ENCODE data around the gene MYH10. TPM values are rescaled to one million over a fixed set of nuclear protein-coding genes. Genes with fewer than 3 reads are reported as not detected.

The MYH10 gene
- total RNA-seq, 2 donors from 2014 or later, result 49.9 to 52.9 TPM

DNA sequence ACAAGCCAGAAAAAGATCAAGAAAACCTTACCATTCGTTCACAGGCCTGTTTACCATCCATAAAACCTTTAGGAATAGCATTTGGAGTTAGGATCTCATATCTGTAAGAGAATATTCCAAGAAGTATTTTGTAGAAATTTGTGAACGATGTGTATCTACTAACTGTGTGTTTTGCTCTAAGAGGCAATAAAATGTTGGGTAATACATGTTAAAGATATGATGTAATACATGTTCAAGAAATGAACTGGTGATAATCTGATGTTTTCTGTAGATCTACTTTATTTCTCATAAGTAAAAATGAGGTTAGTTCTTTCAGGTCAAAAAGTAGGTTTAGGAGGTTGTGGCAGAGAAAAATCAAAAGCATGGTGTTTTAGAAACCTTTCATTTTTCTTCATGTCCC, 111.7 kb downstream of the MYH10 start:
- ATAC-seq (no peak), DNase-seq (no peak)
- intact Hi-C loops (cut with DNase I), result no loop called here

DNA sequence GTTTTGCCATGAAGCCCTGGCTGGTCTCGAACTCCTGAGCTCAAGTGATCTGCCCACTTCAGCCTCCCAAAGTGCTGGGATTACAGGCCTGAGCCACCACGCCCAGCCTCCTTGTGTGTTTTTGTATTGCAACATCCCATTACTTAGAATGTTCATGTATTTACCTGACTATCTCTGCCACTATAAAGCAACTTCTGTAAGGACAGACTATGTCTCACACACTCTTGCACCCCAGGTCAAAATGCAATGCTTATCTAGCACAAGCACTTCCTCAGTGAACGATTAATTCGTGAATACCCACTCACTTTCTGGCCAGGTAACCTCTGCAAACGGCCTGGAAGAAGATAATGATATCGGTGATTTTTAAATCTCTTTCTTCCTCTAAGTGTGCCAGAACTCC, 112.2 kb downstream of the MYH10 start:
- DNase-seq (no peak), ATAC-seq (no peak)
- intact Hi-C loops (cut with DNase I), result no loop called here

DNA sequence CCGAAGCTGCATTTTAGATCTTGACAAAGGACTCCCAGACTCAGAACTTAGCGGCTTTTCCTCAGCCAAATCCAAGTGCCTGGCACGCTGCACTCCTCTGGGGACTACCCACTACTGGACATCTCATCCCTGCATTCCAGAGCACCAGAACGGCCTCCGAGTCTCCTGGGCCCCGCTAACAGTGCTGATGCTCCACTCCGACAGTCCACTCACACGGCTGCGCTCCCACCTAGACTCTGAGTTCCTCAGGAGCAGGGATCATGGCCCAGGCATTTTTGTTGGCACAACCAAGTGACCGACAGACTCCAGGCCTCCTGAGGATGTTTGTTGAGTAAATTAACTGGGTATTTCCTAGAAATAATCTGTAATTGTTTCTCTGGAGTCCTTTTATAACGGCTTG, 115.7 kb downstream of the MYH10 start:
- ATAC-seq (peak in 1 of 2 donors; percentile 41), DNase-seq (peak; percentile 47)

DNA sequence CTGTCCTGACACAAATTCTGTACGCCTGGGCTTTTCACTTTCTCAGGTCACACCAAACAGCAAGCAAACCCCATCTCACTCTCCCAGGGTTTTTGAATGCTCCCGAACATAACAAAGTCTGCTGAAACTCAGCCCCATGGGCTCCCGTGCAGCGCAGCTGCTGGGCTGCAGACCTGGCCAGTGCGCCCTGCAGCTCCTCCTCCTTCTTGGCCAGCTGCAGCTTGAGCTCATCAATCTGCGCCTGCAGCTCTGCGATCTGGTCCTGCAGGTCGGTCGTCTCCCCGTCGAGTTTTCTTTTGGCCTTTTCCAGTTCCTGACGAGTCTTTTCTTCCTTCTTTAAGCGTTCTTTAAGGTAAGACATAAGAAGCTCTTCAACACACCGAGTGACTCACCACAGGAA, 124.4 kb downstream of the MYH10 start:
- ATAC-seq, result no peak
- intact Hi-C loops (cut with DNase I), result no loop called here
- no peak for DNase-seq

More for the DNA sequence above, 115.7 kb downstream of the MYH10 start:
- intact Hi-C loops (cut with DNase I), result no loop called here

DNA sequence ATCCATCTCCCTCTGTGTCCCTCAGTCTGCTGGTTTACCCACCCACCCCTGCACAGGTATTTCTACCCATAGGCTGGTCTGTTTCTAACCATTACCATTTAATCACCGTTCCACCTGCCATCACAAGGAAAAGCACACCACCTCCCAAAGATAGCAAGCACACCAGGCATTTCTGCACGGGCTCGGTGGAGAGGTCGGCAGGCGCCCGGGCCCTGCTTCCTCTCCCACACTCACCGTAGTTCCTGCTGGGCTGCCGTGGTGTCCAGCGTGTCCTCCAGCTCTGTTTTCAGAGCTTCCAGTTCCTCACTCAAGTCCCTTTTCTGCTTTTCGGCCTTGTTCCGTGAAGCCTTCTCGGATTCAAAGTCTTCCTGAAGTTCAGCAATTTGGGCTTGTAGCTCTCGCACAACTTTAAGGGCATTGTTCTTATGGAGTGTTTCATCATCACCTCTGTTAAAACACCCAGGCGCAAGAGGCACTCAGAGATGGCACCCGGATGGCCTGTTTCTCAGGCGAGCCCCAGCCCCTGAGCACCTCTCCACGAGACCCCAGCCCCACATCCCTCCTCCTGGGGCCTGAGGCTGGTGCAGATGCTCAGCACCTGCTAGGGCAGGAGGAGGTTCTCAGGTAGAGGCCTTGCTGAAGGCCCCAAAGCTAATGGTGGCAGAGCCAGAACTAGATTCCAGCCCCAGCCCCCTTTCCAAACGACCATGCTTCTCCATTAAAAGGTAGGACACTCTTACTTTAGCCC, 125.9 kb downstream of the MYH10 start:
- ATAC-seq (no peak), DNase-seq (no peak)
- intact Hi-C loops (cut with DNase I), result no loop called here

DNA sequence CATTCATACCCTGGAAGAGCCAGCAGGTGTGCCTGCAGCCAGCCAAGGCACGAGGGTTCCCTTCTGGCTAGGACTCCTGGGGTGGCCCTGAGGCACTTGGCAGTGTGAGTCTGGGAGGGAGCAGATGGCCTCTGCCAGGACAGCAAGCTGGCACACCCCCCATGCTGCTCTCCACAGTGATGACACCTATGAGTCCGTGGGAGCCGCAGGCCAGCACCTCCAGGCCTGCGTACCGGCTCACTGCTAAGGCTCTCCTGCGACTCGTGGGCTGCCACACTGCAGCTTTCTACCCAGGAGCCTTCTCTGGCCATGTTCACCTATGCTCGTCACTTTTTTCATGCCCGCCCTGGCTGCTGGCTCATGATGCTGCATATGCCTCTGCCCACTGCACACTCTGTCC, 126.7 kb downstream of the MYH10 start:
- ATAC-seq (peak; percentile 19 to 62), DNase-seq (no peak)
- intact Hi-C loops (cut with DNase I), result no loop called here

DNA sequence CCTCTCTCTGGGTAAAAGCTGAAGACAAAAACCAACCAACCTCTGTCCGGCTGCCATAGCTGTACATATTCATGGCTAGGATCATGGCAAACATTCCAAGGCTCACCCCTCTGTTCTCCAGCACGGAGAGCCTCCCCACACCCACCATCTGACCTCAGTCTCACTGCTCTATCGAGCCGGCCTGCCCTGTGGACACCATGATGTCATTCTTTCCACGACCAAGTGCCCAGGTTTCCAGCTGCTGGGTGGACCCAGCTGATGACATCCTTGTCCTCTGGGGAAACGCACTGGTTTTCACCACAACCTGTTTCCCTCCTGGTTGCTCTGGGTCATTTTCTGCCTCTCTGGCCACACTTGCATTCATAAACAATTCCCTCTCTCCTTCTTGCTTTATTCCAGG, 127.2 kb downstream of the MYH10 start:
- ATAC-seq (peak in 1 of 2 donors; percentile 81), DNase-seq (peak; percentile 65)
- intact Hi-C loops (cut with DNase I), result no loop called here

DNA sequence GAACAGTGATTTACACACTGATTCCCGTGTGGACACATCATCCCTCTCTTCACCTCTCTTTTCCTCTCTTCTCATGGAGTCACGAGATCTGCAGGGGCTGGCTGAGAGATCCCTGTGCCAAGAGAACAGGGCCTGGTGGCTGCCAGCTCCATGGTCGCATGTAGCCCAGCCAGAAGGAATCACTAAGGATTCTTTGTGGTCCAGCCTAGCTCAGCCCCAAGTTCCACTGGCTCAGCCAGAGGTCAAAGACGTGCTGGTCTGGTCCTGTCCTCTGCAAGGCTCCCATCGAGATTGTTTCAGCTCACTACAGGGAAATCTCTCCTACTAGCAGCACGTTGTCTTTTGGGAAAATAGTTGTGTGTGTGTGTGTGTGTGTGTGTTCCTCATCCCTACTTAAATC, 128.4 kb downstream of the MYH10 start:
- intact Hi-C loops (cut with DNase I), result no loop called here
- peak in 1 of 2 donors; percentile 51 for ATAC-seq
- DNase-seq, result no peak

DNA sequence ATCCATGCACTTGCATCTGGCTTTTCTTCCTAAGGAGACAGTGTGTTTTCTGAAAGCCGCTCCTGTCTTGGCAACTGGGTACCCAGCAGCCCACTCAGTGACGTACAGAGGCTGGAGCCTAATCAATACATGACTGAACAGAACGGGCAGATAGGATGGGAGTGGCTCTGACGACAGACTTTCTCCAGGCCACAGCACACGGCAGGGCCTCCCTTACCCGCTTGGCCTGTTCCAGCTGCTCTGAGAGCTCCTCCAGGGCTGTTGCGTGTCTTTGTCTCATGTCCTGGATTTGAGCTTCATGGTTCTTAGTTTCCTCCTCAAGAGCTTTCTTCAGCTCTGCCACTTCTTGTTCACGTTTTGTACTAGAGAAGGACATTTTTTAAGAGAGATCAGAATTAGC, 129.9 kb downstream of the MYH10 start:
- intact Hi-C loops (cut with DNase I), result no loop called here
- DNase-seq, result no peak
- ATAC-seq, result no peak

DNA sequence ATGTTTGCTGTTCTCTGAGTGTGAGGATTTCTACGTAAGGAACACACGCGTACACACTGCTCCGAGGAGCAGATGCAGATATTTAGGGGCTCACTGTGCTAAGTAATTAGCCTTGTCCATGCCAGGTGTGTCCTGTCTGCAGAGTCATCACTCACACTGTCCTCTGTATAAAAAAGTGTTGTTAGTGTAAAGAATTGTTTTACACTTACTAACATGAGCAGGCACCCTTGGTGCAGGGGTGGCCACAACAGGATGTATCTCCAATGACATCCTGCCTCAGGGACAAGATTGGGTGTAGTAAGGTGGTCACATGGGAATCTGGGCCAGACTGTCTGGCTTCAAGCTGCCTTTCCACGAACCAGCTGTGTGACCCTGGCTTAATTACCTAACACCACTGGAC, 130.9 kb downstream of the MYH10 start:
- no peak for DNase-seq
- ATAC-seq, result no peak
- intact Hi-C loops (cut with DNase I), result no loop called here

DNA sequence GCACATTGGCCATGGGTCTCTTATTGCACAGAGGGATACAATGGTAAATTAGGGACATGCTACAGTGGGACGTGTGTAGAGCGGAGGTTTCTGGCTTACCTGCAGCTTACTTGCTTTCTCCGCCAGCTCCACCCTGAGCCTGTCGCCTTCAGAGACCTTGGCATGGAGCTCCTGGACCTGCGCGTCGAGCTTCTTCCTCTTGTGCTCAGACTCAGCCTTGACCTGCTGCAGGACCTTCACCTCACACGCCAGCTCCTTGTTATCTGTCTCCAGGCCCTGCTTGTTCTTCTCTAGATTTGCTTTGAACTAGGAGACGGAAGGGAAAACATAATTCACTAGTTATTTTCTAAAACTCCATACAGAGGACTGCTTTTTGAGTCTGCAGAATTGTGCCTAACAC, 131.4 kb downstream of the MYH10 start:
- DNase-seq (no peak), ATAC-seq (no peak)
- intact Hi-C loops (cut with DNase I), result no loop called here

DNA sequence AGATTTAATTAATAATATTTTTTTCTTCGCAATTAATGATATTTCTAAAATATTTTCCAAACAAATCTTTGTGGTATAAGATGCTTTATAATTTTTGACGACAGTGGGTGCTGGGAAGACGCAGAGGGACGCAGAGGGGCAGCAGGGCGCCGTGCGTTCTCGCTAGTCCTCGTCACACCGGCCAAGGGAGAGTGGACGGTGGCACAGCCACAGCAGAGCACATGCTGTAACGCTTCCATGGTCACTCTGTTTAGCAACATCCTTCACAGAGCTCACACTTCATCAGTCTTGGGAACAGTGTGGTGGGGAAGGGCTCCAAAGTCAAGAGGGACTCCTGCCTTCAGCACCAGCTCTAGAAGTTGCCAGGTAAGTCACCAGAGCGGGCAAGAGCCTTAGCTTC, 134.4 kb downstream of the MYH10 start:
- intact Hi-C loops (cut with DNase I), result no loop called here
- DNase-seq, result no peak
- no peak for ATAC-seq

DNA sequence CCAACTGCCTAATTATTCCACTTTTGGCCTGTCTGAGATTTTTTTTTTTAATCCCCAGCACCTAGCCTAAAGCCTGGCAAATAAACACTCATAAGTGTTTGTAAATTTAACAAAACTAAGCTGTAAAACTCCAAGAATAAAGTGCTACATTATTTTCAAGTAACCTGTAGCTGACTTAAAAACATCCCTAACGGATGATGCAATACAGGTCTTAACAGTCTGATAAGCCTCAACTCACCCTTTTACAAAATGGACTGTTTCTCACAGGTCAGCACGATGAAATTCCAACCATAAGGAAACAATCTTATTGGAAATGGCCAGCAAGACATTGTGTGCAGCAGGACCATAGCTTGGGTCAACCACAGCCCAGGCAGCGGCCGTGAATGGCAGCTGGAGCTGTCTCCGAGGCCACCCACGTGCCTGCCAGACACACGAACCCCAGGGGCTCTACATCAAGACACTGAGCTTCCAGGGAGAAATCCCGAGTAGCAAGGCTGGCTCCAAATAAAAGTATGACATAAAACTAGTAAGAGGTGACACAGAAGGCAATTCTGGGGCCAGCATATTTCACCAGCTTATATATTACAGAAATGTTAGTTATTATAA, 135.9 kb downstream of the MYH10 start:
- intact Hi-C loops (cut with DNase I), result no loop called here
- ATAC-seq (no peak), DNase-seq (no peak)

DNA sequence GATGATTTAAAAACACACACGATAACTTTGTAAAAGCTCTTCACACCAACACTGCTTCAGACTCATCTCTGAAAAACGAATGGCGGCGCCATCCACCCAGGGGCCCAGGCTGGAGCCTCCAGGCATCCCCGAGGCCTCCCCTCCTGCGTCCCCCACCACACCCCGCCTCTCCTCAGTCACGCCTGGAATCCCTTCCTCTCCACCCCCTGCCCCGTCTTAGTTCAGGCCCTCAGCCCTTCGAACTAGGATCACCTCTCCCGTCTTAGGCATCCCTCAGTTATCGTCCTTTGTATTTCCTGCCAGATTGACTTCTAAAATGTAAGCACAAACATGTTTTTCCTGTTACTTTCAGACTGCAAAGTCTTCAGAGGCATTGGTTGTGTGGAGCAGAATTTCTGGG, 136.5 kb downstream of the MYH10 start:
- intact Hi-C loops (cut with DNase I), result no loop called here
- DNase-seq (no peak), ATAC-seq (no peak)

DNA sequence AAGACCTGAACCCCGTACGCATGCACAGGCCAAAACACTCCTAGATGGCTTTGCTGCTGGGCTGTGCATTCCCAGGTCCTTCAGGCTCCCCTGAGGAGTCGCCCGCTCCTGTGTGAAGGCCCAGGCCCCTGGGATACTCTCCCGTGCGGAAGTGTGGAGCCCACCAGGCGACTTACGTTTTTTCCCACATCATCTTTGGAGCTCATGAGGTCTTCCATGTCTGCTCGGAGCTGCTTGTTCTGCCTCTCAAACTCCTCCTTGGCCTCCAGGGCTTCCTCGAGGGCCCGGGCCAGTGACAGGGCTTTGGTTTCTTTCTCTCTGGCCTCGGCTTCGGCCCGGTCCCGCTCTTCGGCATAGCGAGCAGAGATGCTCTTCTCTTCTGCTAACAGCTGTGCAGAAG, 138.4 kb downstream of the MYH10 start:
- no peak for ATAC-seq
- DNase-seq, result no peak
- intact Hi-C loops (cut with DNase I), result no loop called here

DNA sequence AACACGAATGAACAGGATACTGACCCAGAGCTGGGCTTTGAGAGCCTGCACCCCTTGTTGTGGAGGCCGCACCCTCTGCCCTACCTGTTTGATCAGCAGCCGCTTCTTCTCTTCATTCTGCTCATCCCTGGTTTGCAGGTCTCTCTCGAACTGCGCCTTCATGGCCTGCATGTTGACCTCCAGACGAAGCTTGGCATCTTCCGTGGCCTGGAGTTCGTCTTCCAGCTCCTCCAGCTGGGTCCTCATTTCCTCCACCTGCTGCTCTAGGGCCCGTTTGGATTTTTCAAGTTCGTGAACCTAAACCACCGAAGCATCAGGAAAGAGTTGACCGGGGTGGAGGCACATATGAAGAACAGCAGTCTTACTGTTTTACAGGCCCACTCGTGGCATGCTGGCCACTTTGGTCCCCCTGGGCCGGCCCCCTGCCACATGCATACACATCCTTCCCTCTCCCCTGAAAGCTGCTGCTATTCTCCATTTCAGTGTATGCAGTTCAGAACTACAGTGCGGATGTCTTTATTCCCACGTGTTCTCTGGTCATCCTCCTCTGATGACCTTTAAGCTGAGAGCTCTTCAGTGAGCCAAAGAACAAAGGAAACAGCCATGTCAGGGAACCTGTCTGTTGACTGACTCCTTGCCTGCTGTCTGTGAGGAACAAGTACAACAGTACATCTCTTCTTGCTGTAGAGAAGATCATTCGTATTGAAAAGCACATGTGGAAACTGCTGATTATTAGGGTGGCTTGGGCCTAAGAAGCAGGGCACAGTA, 140.1 kb downstream of the MYH10 start:
- DNase-seq, result no peak
- ATAC-seq, result no peak
- intact Hi-C loops (cut with DNase I), result no loop called here

DNA sequence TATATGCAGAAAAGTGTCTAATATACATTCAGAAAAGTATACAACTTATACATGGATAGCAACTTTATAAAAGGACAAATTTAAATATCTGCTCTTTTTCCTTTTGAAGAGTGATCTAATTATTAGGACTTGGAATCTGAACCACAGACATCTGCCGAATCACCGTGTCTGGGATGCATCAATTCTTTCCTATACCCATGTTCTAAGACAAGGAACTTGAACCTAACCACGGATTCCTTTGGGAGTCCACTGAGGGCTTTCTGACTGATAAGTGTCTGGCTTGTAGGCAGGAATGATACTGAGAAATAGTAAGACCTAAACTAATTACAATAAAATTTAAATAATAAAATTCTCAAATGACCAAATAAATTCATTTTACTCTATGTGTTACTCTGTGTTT, 140.7 kb downstream of the MYH10 start:
- intact Hi-C loops (cut with DNase I), result no loop called here
- DNase-seq (no peak), ATAC-seq (no peak)

DNA sequence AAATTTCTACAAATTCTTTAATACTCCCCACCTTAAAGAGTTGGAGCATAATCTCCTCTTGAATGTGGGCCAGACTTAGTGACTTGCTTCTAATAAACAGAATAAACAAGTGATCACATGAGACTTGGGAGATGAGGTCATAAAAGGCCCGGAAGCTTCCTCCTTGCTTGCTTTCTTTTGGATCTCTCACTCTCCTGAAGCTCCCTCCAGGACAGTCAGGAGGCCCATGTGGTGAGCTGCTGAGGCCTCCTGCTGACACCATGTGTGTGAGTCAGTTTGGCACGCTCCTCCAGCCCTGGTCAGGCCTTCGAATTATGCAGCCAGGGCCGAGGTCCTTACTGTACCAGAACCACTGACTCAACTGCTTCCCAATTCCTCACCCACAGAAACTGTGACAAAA, 141.6 kb downstream of the MYH10 start:
- peak; percentile 69 for DNase-seq
- intact Hi-C loops (cut with DNase I), result no loop called here
- ATAC-seq, result peak; percentile 69 to 96

DNA sequence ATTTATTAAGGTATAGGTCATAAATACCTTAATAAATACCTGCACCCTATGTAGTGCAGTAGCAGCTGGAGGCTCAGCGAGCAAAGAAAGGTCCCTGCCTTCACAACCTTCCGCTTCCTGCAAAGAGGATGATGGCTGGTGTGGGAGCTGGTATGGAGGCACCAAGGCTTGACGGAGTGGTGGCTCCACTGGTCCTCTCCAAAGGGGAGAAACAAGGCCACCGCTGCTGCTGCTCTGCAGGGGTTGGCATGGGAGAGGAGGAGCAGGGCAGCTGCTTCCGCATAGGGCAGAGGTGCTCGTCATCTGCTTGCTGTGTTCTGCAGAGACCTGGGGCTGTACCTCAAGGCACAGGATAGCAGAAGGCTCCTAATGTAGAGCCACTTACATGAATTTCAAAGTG, 142.0 kb downstream of the MYH10 start:
- no peak for DNase-seq
- ATAC-seq, result no peak
- intact Hi-C loops (cut with DNase I), result no loop called here

DNA sequence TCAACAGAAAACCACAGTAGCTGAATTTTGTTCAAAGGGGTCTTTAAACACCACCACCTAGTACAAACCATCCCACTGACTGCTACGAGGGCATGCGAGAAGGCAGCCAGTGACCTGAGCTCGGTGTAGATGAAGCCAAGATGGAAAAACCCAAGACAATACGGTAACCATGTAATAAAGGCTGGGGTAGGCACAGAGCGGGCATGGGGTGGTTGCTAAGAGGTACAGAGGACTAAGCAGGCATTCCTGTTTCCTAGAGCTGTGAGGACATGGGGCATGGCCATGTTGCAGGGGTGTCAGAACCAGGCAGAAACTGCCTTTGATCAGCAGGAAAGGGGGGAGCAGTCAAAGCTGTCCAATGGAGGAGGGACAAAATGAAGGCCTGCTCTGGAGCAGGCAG, 142.8 kb downstream of the MYH10 start:
- no peak for DNase-seq
- intact Hi-C loops (cut with DNase I), result no loop called here
- no peak for ATAC-seq
